T47D (cell line): Measurements from ENCODE around the gene VPS26A.

Experiments
- DNase-seq, 2 experiments: peaks; one replicate each; pipeline versions ENCODE4 v3.0.0 to v3.0.0-alpha.2; 2011 to 2012; ENCODE audit warnings: low read depth in 1 of 2, low spot score in 1 of 2
- JUND ChIP-seq: IDR thresholded peaks from 2 replicates; pipeline ENCODE4 v1.6.1; 2012; ENCODE audit warnings: low read depth
- in situ Hi-C: cut with HindIII; loops from 2 replicates; pipeline ENCODE4 v1.10.0; 2016; ENCODE audit warnings: low sequenced_read_pairs, low pct_unique_long_range_greater_than_20kb

Gene VPS26A

GRCh38 chr10:69091143-69091651 is 32.8 kb upstream of the VPS26A start:
- no peak for TF ChIP-seq JUND
- in situ Hi-C loops = no loop called here
- DNase-seq = no peak

DNA sequence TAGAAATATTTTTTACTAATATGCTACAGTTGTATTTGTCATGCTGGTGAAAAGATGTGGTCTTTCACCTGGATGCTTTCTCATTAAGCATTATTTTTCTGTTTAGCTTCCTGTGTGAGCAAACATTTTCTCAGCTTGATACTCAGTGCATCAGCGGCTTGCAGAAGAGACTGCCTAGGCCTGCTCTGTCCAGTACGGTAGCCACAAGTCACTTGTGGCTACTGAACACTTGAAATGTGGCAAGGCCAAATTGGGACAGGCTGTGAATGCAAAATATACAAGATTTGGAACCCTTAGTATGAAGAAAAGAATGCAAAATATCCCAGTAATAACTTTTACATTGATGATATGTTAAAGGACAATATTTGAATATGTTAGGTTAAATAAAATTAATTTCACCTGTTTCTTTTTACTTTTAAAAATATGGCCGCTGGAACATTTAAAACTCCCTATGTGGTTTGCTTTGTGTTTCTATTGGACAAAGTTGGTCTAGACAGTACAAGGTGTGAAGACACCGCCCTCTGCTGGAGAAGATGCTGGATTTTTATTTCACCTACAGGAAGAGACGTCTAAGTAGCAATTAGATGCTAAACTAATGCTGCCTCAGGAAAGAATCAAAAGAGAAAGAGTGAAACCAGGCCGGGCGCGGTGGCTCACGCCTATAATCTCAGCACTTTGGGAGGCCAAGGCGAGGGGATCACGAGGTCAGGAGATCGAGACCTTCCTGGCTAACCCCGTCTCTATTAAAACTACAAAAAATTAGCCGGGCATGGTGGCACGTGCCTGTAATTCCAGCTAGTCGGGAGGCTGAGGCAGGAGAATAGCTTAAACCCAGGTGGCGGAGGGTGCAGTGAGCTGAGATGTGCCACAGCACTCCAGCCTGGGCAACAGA is 30.8 kb upstream of the VPS26A start:
- DNase-seq = peak; percentile 78 to 94
- in situ Hi-C loops = no loop called here
- TF ChIP-seq JUND = no peak

GRCh38 chr10:69093933-69094332 is 30.0 kb upstream of the VPS26A start:
- in situ Hi-C loops = no loop called here
- no peak for TF ChIP-seq JUND
- peak in 1 of 2 experiments; percentile 76 for DNase-seq

GRCh38 chr10:69096045-69096444 is 27.9 kb upstream of the VPS26A start:
- no peak for DNase-seq
- TF ChIP-seq JUND = no peak
- in situ Hi-C loops = no loop called here

GRCh38 chr10:69097729-69098128 is 26.2 kb upstream of the VPS26A start:
- no peak for TF ChIP-seq JUND
- no peak for DNase-seq
- in situ Hi-C loops = no loop called here

- no peak for DNase-seq
- TF ChIP-seq JUND = no peak
- in situ Hi-C loops = no loop called here
Measured at GRCh38 chr10:69100136-69100872, 23.7 kb upstream of the VPS26A start.

- in situ Hi-C loops = no loop called here
- no peak for TF ChIP-seq JUND
- DNase-seq = no peak
Measured at GRCh38 chr10:69101451-69102095, 22.4 kb upstream of the VPS26A start.

DNA sequence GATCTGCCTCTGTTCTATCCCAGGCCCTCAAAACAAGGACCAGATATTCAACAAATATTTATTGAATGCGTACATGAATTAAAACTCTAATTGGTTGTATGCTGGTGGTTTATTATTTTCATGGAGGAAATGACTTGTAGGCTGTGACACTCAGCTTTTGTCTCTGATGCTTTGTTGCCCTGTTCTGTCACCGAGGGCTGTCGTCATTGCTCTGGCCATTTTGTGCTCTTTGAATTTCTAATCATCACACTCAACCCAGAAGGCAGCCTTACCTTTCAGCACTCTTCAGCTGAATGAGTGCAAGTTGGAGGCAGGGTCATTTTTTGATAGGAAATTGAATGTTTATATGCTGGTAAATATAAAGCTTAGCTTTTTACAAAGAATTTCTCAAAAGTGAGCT is 21.5 kb upstream of the VPS26A start:
- no peak for DNase-seq
- in situ Hi-C loops = no loop called here
- TF ChIP-seq JUND = no peak

DNA sequence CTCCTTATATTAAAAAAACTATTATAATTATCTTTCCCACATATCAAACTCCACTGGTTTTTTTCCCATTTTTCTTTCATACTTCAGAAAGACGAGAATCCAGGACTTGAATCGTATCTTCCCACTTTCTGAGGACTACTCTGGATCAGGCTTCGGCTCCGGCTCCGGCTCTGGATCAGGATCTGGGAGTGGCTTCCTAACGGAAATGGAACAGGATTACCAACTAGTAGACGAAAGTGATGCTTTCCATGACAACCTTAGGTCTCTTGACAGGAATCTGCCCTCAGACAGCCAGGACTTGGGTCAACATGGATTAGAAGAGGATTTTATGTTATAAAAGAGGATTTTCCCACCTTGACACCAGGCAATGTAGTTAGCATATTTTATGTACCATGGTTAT is 20.2 kb upstream of the VPS26A start:
- DNase-seq = no peak
- in situ Hi-C loops = no loop called here
- TF ChIP-seq JUND = no peak

GRCh38 chr10:69104994-69105790 is 18.8 kb upstream of the VPS26A start:
- in situ Hi-C loops = no loop called here
- no peak for DNase-seq
- TF ChIP-seq JUND = no peak

DNA sequence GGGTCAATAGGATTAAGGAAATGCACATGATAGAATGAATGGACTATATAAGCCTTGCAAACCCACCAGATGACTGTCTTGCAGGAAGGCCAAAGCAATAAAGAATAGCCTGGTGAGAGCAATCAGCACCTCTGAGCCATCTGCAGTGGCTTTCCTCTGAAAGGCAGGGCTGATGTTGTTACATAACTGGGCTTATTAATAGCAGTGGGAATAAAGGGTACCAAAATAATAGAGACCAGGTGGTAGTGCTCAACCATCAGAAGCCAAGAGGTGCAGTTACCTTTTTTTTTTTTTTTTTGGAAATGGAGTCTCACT is 16.8 kb upstream of the VPS26A start:
- in situ Hi-C loops = no loop called here
- no peak for TF ChIP-seq JUND
- no peak for DNase-seq

DNA sequence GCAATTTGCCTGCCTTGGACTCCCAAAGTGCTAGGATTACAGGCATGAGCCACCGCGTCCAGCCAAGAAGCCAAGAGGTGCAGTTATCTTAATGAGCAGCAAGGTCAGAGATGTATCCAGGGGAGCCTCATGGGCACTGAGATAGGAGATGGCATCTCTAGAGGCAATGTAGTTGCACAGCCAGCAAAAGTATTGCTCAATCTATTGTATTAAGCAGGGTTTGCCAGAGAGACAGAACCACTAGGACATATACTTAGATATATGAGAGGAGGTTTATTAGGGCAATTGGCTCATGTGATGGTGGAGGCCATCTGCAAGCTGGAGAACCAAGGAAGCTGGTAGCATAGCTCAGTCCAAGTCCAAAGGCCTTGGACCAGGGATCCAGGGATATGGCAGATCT is 16.3 kb upstream of the VPS26A start:
- no peak for TF ChIP-seq JUND
- in situ Hi-C loops = no loop called here
- no peak for DNase-seq
